GM18508 (cell line): Measurements from ENCODE around the gene VTN.

Experiments used
- ATAC-seq: cut with Tn5 transposase; IDR thresholded peaks from one replicate; pipeline ENCODE4 v1.9.1; 2021; ENCODE audit warnings: moderate number of reproducible peaks; ENCODE audit not compliant: insufficient read depth, unreplicated experiment

The VTN gene

GRCh38 chr17:28370035-28370743 is at the start of gene VTN:
Gene VTN (minus strand): TSS chr17:28370307. CDS start chr17:28370203, 104 bp downstream.
- no peak for ATAC-seq

- ATAC-seq: no peak
These were observed 46.7 kb upstream of the VTN start for GRCh38 chr17:28416703-28417311.

- ATAC-seq: no peak
These were observed 45.8 kb upstream of the VTN start for GRCh38 chr17:28415886-28416285.

- no peak for ATAC-seq
These were observed 43.7 kb upstream of the VTN start for GRCh38 chr17:28413804-28414203.

GRCh38 chr17:28412099-28412498 is 42.0 kb upstream of the VTN start:
- ATAC-seq: no peak

- ATAC-seq: no peak
These were observed 37.8 kb upstream of the VTN start for GRCh38 chr17:28407974-28408306.

GRCh38 chr17:28407130-28407973 is 37.2 kb upstream of the VTN start:
- no peak for ATAC-seq

GRCh38 chr17:28406473-28406814 is 36.3 kb upstream of the VTN start:
- no peak for ATAC-seq

- ATAC-seq: no peak
These were observed 35.7 kb upstream of the VTN start, which contains the start of gene SLC46A1 for GRCh38 chr17:28405632-28406472. Gene SLC46A1 (minus strand): TSS chr17:28406212. CDS start chr17:28406114, 98 bp downstream.

- no peak for ATAC-seq
These were observed 34.9 kb upstream of the VTN start for GRCh38 chr17:28404812-28405570.

GRCh38 chr17:28404461-28404811 is 34.3 kb upstream of the VTN start:
- ATAC-seq: no peak

GRCh38 chr17:28404007-28404406 is 33.9 kb upstream of the VTN start:
- ATAC-seq: no peak

GRCh38 chr17:28402844-28403243 is 32.7 kb upstream of the VTN start:
- ATAC-seq: no peak

GRCh38 chr17:28402224-28402630 is 32.1 kb upstream of the VTN start:
- ATAC-seq: no peak

GRCh38 chr17:28399808-28400207 is 29.7 kb upstream of the VTN start:
- ATAC-seq: no peak

- ATAC-seq: no peak
These were observed 28.3 kb upstream of the VTN start for GRCh38 chr17:28398280-28398981.

- no peak for ATAC-seq
These were observed 27.7 kb upstream of the VTN start for GRCh38 chr17:28397687-28398279.

- ATAC-seq: no peak
These were observed 27.2 kb upstream of the VTN start for GRCh38 chr17:28397275-28397674.
